HG03378 (cell line): ENCODE data around the gene TTN.

Experiments
- ATAC-seq: cut with Tn5 transposase; IDR thresholded peaks from one replicate; pipeline ENCODE4 v1.9.1; 2021; ENCODE audit warnings: mild to moderate bottlenecking, moderate library complexity; ENCODE audit not compliant: unreplicated experiment

Gene TTN

DNA sequence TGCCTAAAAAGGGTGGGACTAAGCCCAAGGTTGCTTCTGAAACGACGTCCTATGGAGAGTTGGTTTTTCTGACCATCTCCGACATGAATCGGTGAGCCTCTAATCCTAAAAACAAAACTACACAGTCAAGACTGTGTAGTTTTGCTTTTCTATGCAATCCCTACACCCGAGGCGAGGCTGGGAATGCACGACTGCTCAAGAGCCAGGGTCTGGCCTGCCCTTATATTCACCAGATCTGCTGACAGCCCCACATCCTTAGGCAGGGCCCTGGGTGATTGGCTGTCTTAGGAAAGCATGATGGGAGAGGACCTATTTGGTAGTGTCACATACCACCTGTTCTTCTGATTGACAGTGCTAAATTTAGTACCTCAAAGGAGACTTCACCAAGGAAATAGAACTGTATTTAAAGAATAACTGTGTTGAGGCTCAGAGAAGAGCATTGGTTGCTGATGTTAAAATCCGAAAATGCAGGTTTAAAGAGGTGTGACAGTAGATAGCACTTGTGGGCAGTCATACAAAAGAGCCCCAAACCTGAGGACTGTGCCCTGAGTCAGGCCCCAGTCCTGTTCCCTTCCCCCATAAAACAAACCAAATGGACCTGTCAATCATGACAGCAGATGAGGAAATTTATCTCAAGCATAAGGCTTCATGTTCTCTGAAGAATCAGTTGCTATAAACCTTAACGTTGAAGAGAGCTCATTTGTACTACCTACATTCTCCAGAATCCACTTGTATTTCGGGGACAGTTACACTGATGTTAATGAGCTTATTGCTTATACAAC, at the start of gene TTN:
TSS of gene TTN (minus strand) at position 197 of the 782 bp plus-strand sequence. CDS start 2,781 bp downstream, outside the sequence.
- no peak for ATAC-seq

DNA sequence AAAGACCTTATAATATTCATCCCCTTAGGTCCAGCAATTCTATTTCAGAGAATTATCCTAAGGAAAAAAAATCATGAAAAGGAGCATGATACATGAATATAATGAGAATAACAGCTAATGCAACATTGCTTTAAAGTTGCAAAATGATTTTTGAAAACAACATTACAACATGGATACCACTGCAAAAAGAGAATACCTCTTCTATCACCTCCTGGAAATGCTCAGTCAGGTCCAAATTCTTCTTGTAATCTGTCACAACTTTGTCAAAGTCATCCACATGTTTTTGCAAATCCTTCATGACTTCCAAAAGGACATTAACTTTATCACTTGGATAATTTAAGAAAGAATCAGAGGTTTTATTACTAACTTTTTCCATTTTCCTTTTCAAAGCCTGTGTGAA, 47.9 kb upstream of the TTN start:
- ATAC-seq: no peak

- ATAC-seq: no peak
Measured at GRCh38 chr2:178848335-178848734, 41.1 kb upstream of the TTN start.

DNA sequence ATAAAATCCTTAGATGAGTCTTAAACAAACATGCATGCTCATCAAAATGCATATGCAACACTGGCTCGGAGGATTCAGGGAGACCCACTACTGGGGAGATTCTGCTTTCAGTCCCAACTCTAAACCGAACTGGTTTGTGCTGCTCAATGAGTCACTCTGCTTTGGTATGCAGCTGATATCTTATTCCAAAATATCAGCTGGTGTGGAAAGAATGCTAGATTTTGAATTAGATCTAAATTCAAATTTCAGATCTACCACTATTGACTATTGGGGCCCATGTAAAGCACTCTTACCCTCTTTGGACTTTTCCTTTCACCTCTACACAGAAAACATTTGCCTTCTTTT, 39.2 kb upstream of the TTN start:
- ATAC-seq: no peak

DNA sequence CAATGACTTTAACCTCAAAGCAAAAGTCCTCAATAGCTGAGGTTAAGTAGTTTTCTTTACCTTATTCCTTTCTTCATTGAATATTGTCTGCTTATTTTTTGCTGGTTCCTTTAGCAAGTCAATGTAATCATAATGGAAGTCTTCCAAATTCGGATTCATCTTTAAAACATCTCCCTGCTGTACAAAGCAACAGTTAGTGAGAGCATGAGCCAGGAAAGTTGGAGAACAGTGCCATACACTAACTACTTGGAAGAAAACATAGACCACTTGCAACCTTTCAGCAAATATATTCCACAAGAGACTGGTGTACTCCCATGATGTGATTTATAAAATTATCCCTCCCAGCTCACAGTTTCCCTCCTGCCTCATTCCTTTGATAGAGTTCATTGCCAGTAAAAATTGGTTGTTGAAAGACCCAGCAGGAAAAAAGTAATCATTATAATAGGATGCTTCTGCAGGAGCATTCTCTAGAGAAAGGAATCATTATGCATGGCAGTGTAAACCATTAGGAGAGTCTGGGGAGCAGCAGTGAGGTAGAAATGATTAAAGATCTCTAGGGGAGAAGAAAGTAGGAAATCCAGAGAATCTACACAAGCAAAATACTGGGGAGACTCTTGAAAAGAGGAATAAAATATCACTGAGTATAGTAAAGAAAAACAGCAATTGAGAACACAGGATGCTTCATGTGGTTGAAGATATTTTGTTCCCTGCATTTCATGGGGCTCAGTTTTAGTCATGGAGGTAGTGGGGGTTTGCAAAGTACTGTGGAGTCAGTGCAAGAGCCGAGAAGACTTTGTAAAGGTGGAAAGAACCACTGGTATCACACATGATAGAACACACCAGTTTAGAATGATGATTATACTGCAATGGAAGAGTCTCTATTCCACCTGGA, 38.6 kb upstream of the TTN start:
- ATAC-seq: no peak

DNA sequence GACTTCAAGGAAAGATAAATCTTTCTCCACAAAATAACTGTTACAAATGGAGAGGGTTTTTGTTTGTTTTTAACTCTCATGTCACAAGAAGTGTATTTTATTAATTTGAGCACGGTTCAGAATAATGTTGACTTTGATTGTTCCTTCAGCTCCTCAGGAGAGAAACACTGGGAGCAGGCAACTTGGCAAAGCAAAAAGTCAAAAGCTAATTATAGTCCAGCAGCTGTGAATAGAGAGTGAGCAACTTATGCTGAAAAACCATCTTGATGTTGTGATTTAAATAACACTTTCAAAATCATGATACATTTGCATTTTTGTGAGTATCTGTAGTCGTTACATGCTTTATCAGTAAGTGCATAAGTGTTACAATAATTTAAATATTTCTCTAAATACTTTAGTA, 37.5 kb upstream of the TTN start:
- ATAC-seq: no peak

DNA sequence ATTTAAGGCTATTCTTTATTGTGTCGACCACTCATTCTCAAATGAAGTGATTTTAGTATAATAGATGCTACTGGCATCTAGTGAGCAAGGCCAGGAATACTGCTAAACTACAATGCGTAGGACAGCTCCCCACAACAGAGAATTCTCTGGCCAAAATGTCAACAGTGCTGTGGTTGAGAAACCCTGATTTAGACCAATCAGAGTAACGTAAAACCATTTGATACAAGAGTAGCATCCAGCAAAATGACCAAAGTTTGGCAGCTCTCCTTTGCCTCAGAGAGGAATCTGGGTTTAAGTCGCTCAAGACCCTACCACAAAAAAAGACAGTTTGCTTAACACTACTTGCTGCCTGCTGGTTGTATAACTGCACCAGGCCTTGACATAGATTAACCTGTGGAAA, 37.0 kb upstream of the TTN start:
- ATAC-seq: no peak

DNA sequence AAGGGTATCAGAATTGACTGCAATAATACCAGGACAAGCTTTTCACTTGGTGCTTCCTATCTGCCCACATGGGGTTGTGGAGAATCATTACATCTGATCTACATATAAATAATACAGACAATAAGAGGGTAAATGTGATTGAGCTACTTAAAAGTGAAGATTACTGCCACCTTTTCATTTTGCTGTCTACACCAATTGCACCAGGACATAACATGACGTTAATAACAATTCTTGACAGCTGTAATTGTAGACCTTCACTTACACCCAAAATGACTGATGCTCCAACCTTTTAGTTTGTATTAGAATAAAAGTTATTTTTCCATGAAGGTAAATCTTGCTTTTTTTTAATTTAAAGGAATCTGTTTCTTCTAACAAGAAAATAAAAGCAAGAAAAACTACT, 36.5 kb upstream of the TTN start:
- no peak for ATAC-seq

DNA sequence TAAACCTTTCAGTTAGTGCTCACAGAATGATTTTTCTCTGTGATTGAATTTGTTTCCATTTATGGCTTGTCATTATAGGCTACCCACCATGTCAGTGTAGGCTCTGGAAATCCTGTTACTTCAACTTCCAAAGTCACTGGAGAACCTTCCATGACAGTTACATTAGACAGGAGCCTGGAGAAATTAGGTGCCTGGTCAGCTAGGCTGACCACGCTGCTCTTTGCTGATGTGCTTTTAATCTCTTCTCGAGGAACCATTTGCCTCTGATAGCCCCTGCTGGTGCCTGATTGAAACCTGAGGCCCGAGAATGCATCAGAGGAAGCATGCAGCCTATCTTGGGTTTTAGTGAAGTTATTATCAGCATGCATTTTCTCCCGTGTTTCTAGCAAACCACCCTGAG, 29.6 kb upstream of the TTN start:
- no peak for ATAC-seq

DNA sequence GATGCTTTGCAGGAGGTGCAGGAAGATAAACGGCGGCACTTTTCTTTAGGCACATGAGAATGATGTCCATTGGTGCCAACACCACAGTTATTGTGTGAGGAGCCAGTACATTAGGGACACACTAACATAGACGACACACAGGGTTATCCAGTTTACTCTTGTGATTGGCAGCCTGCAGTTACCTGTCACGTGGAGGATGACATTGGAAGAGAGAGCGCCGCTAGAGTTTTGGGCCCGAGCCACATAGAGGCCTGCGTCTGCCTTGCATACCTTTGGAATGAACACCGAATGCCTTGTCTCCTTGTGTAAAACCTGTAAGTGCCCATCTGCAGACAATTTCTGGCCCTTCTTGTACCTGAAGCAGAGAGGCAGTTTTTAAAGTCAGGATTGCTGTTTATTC, 26.9 kb upstream of the TTN start:
- no peak for ATAC-seq

DNA sequence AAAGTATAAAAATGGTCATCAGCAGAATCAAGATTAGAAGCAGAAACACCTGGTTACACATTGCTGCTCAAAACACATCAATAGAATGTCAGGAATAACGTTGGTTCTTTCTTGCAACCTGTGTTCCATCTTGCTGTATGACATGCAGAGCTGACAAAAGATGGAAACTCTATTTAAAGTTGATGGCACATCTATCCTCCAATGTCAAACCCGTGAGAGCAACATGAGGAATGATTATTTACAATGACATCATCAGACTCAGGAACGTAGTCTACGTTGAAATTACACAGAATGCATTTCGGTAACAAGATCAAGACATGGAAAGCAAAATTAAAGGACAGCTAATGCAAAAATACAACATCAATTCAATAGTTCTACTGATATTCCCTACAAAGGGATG, 26.2 kb upstream of the TTN start:
- no peak for ATAC-seq

- ATAC-seq: no peak
Measured at GRCh38 chr2:178830451-178830850, 23.2 kb upstream of the TTN start.

DNA sequence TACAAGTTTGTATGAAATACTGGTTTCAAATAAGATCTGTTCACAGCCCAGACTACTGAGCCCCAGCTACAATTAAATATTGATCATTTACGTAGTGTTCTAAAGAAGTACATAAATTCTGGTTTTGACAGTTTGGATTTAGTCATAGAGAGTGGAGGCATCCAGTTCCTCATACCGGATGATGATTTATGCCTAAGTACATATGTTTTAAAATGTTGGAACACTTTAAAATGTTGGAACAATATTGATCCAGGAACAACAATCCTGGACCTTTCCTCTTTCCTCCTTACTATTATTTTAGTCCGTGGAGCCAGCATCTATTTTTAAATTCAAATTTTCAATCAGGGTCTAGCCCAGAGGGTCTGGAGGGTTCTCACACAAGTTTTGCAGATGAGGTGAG, 22.8 kb upstream of the TTN start:
- ATAC-seq: no peak

DNA sequence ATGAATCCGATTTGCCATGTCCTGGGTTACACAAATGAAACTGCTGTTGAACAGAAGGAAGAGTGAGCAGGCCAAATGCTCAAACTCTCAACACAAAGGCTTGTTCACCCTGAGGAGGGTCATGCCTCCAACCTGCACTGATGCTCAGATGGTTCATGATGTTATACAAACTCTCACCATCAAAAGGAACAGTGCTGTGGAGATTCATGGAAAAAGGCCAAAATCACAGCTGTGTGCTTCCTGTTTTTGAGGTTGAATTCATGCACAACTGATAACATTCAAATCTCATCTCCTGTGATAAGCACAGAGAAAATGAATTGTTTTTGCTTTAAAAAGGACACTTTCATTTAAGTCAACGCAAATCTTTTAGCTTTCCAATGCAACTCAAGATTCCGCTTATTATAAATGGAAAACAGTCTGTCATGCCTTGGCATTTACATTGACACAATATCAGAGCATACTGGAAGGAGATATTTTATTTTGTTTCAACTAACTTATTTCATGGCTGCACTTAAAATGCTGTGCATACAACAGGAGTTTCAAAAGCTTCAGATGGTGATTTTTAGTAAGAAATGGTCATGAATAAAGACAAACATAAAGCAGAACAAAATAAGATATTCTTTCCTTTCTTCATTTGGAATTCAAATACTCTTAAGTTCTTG, 22.2 kb upstream of the TTN start:
- ATAC-seq: no peak

- no peak for ATAC-seq
Measured at GRCh38 chr2:178828486-178828881, 21.3 kb upstream of the TTN start.

DNA sequence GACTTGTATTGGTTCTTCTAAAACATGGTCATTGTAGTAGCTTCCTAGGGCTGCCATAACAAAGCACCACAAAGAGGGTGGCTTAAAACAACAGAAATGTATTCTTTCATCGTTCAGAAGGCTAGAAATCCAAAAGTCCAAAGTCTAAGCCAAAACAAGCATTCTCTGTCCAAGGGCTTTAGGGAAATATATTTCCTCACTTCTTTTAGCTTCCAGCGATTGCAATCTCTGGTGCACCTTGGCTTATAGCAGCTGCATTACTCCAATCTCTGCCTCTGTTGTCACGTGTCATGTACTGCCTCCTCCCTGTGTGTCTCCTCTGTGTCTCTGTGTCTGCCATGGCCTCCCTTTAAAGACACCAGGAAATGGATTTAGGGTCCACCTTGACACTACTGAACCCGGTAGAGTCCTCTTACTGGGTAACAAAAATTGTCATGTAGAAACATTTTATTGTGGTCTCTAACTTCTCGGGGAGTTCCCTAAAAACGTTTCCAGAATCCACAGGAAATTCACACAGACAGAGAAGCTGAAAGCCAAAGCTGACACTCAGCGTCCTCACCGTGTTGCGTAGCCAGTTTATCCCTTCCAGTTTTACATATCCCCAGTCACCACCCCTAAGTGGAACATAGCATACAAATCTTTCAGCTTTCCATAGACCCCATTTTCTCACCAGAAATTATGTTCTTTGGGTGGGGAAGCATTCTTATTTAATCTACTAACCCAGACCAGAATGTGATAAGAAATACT, 20.7 kb upstream of the TTN start:
- no peak for ATAC-seq

GRCh38 chr2:178827111-178827510, 19.9 kb upstream of the TTN start:
- ATAC-seq: no peak

- ATAC-seq: no peak
Measured at GRCh38 chr2:178825183-178825582, 18.0 kb upstream of the TTN start.

DNA sequence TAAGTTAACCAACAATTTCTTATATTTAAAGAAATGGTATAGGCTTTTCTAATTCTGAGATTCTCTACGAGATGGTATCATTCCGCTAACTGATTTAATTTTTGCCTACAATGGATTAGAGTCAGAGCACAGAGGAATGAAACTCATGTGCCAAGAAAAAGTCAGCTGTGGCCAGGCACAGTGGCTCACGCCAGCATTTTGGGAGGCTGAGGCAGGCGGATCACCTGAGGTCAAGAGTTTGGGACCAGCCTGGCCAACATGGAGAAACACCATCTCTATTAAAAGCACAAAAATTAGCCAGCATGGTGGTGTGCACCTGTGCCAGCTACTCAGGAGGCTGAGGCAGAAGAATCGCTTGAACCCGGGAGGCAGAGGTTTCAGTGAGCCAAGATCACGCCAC, 17.0 kb upstream of the TTN start:
- ATAC-seq: no peak

DNA sequence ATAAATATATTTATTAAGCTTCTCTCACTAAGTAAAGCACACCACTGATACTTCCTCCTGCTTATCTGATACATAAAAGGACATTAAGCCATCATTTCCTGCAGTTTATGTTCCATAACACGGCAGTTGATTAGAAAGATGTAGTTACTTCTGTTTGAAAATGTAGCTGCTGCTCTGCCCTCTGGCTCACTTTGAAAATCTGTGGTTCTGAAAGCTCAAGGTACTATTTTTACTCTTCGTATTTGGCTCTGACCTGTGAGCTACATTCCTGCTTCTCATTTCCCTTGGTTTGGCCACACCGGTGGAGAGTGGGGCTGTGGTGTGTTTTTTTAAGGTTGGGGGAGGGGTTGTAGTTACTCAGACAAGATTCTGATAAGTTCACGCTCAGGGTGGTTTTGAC, 12.8 kb upstream of the TTN start:
- peak; percentile 84 for ATAC-seq
